Activated CD4-positive, alpha-beta memory T cell treated with anti-CD3 and anti-CD28 coated beads for 36 hours (primary cell): ENCODE results near the gene JUNB. TPM values are rescaled to one million over a fixed set of nuclear protein-coding genes. Genes with fewer than 3 reads are reported as not detected.
A peak's percentile ranks its signal among the peaks of the same experiment; 100 is the strongest.

Experiments used
- CTCF ChIA-PET: fragments of 350-600 bp; sonication (Branson Sonifier 250); formaldehyde crosslinking; loops from one replicate; lab custom pipeline; 2021; ENCODE audit warnings: antibody characterized with exemption, inconsistent platforms; lab: Charles Lee
- POLR2A ChIA-PET: fragments of 350-600 bp; sonication (Branson Sonifier 250); formaldehyde crosslinking; loops from one replicate; lab custom pipeline; 2021; ENCODE audit warnings: antibody characterized with exemption; lab: Charles Lee
- DNase-seq: peaks from one replicate; pipeline ENCODE4 v3.0.0-alpha.2; 2020
- H3K27ac Mint-ChIP-seq: one replicate; pipeline ENCODE4 v1.8.0; 2021; ENCODE audit warnings: mixed read lengths
- H3K27me3 Mint-ChIP-seq: one replicate; pipeline ENCODE4 v1.8.0; 2021; ENCODE audit warnings: mixed read lengths
- H3K36me3 Mint-ChIP-seq: one replicate; pipeline ENCODE4 v1.8.0; 2021; ENCODE audit warnings: mixed read lengths
- H3K4me1 Mint-ChIP-seq: one replicate; pipeline ENCODE4 v1.8.0; 2021; ENCODE audit warnings: low read depth, mixed read lengths
- H3K4me3 Mint-ChIP-seq: one replicate; pipeline ENCODE4 v1.8.0; 2021; ENCODE audit warnings: mild to moderate bottlenecking, mixed read lengths
- H3K9me3 Mint-ChIP-seq: one replicate; pipeline ENCODE4 v1.8.0; 2021; ENCODE audit warnings: mixed read lengths
- intact Hi-C: fragments of 100-400 bp; cut with micrococcal nuclease; formaldehyde crosslinking; loops from one replicate; pipeline ENCODE4 v1.15.1; 2023
- total RNA-seq, 2 experiments: library from RNA; stranded (reverse); gene quantifications; one replicate each; pipeline ENCODE4 v1.2.3, GENCODE V29; 2021

The JUNB gene
- total RNA-seq, 2 experiments from 2014 or later: 409 to 411 TPM

GRCh38 chr19:12783849-12784393 lies 7.4 kb upstream of the JUNB start:
- DNase-seq: peak; percentile 64
- Mint-ChIP-seq H3K4me3 (no peak overlapping the region), H3K36me3 (no peaks in the 10 kb centered on the region), H3K9me3 (no peaks in the 10 kb centered on the region), H3K4me1 (peaks cover 29% of the 10 kb centered on the region), H3K27me3 (no peaks in the 10 kb centered on the region), H3K27ac (no peak overlapping the region)
- POLR2A ChIA-PET: interaction anchor here (2.0 to 3.5 kb wide), 2 partner anchors 8 to 11 kb away, joined by 18 to 87 read pairs; partner anchors contain the start of gene JUNB
- CTCF ChIA-PET: interaction anchor here (1.0 to 3.4 kb wide), 2 partner anchors 12 to 101 kb away, joined by 4 to 32 read pairs; no protein-coding TSS in a partner anchor
- intact Hi-C loops: no loop called here

- ChIA-PET CTCF (no interaction called here), POLR2A (no interaction called here)
- Mint-ChIP-seq H3K27me3 (no peaks in the 10 kb centered on the region), H3K27ac (no peak overlapping the region), H3K9me3 (no peaks in the 10 kb centered on the region), H3K4me3 (no peak overlapping the region), H3K36me3 (peaks cover 2% of the 10 kb centered on the region), H3K4me1 (peaks cover 23% of the 10 kb centered on the region)
- intact Hi-C loops: no loop called here
- DNase-seq: peak; percentile 57
Observed at GRCh38 chr19:12784394-12784870, 6.9 kb upstream of the JUNB start.

- ChIA-PET CTCF (interaction anchor here (5.0 kb wide), 1 partner anchor 7 kb away, joined by 41 read pairs; no protein-coding TSS in a partner anchor), POLR2A (no interaction called here)
- peak; percentile 58 for DNase-seq
- intact Hi-C loops: no loop called here
- no peak overlapping the region for H3K27ac Mint-ChIP-seq
- H3K4me3 Mint-ChIP-seq: no peak overlapping the region
- H3K4me1 Mint-ChIP-seq: peaks cover 22% of the 10 kb centered on the region
- no peaks in the 10 kb centered on the region for H3K9me3 Mint-ChIP-seq
- H3K27me3 Mint-ChIP-seq: no peaks in the 10 kb centered on the region
- H3K36me3 Mint-ChIP-seq: peaks cover 2% of the 10 kb centered on the region
Observed at GRCh38 chr19:12784871-12785430, 6.3 kb upstream of the JUNB start.

GRCh38 chr19:12785431-12786031 lies 5.8 kb upstream of the JUNB start:
- POLR2A ChIA-PET: no interaction called here
- no peak overlapping the region for H3K27ac Mint-ChIP-seq

GRCh38 chr19:12786141-12786870 lies 5.0 kb upstream of the JUNB start:
- H3K27me3 Mint-ChIP-seq: no peaks in the 10 kb centered on the region
- intact Hi-C loops: no loop called here
- POLR2A ChIA-PET: interaction anchor here (3.4 kb wide), 1 partner anchor 9 kb away, joined by 26 read pairs; no protein-coding TSS in a partner anchor

More at GRCh38 chr19:12785431-12786031, 5.8 kb upstream of the JUNB start:
- CTCF ChIA-PET: interaction anchor here (2.1 to 5.0 kb wide), 2 partner anchors 8 to 19 kb away, joined by 6 to 41 read pairs; no protein-coding TSS in a partner anchor
- H3K4me3 Mint-ChIP-seq: no peak overlapping the region
- intact Hi-C loops: no loop called here
- no peak for DNase-seq
- peaks cover 2% of the 10 kb centered on the region for H3K36me3 Mint-ChIP-seq
- peaks cover 19% of the 10 kb centered on the region for H3K4me1 Mint-ChIP-seq
- H3K27me3 Mint-ChIP-seq: no peaks in the 10 kb centered on the region
- no peaks in the 10 kb centered on the region for H3K9me3 Mint-ChIP-seq

GRCh38 chr19:12786952-12787351 lies 4.3 kb upstream of the JUNB start:
- CTCF ChIA-PET: interaction anchor here (2.1 to 5.0 kb wide), 2 partner anchors 9 to 21 kb away, joined by 6 to 41 read pairs; no protein-coding TSS in a partner anchor
- POLR2A ChIA-PET: interaction anchor here (3.4 kb wide), 1 partner anchor 9 kb away, joined by 26 read pairs; no protein-coding TSS in a partner anchor
- no peak for DNase-seq
- no peak overlapping the region for H3K4me3 Mint-ChIP-seq
- peaks cover 14% of the 10 kb centered on the region for H3K4me1 Mint-ChIP-seq
- H3K27ac Mint-ChIP-seq: peak overlapping the region; percentile 96
- H3K9me3 Mint-ChIP-seq: no peaks in the 10 kb centered on the region
- no peaks in the 10 kb centered on the region for H3K27me3 Mint-ChIP-seq
- peaks cover 9% of the 10 kb centered on the region for H3K36me3 Mint-ChIP-seq
- intact Hi-C loops: no loop called here

More at GRCh38 chr19:12786141-12786870, 5.0 kb upstream of the JUNB start:
- Mint-ChIP-seq H3K4me3 (no peak overlapping the region), H3K9me3 (no peaks in the 10 kb centered on the region), H3K36me3 (peaks cover 4% of the 10 kb centered on the region), H3K4me1 (peaks cover 19% of the 10 kb centered on the region), H3K27ac (peak overlapping the region; percentile 96)
- CTCF ChIA-PET: interaction anchor here (2.1 to 5.0 kb wide), 2 partner anchors 9 to 20 kb away, joined by 6 to 41 read pairs; no protein-coding TSS in a partner anchor
- no peak for DNase-seq

GRCh38 chr19:12787458-12787857 lies 3.8 kb upstream of the JUNB start:
- peaks cover 13% of the 10 kb centered on the region for H3K36me3 Mint-ChIP-seq
- peaks cover 10% of the 10 kb centered on the region for H3K4me1 Mint-ChIP-seq
- intact Hi-C loops: no loop called here
- CTCF ChIA-PET: interaction anchor here (0.7 to 5.0 kb wide), 3 partner anchors 9 to 21 kb away, joined by 3 to 41 read pairs (median 6); no protein-coding TSS in a partner anchor
- H3K4me3 Mint-ChIP-seq: no peak overlapping the region
- DNase-seq: no peak
- peak overlapping the region; percentile 96 for H3K27ac Mint-ChIP-seq
- no peaks in the 10 kb centered on the region for H3K9me3 Mint-ChIP-seq
- H3K27me3 Mint-ChIP-seq: no peaks in the 10 kb centered on the region
- POLR2A ChIA-PET: interaction anchor here (3.4 kb wide), 1 partner anchor 10 kb away, joined by 26 read pairs; no protein-coding TSS in a partner anchor

GRCh38 chr19:12788042-12788681 lies 3.1 kb upstream of the JUNB start:
- no peak for DNase-seq
- peaks cover 10% of the 10 kb centered on the region for H3K4me1 Mint-ChIP-seq
- intact Hi-C loops: no loop called here
- ChIA-PET CTCF (interaction anchor here (0.7 to 5.0 kb wide), 7 partner anchors 8 to 31 kb away, joined by 3 to 41 read pairs (median 5); partner anchors contain the start of gene RNASEH2A), POLR2A (interaction anchor here (1.2 to 3.4 kb wide), 3 partner anchors 11 to 364 kb away, joined by 4 to 26 read pairs (median 4); no protein-coding TSS in a partner anchor)
- no peaks in the 10 kb centered on the region for H3K9me3 Mint-ChIP-seq
- H3K27ac Mint-ChIP-seq: peak overlapping the region; percentile 96
- H3K4me3 Mint-ChIP-seq: peak overlapping the region; percentile 94
- H3K27me3 Mint-ChIP-seq: no peaks in the 10 kb centered on the region
- peaks cover 20% of the 10 kb centered on the region for H3K36me3 Mint-ChIP-seq

- Mint-ChIP-seq H3K27ac (peak overlapping the region; percentile 96), H3K27me3 (no peaks in the 10 kb centered on the region), H3K9me3 (no peaks in the 10 kb centered on the region), H3K4me3 (peak overlapping the region; percentile 94), H3K36me3 (peaks cover 23% of the 10 kb centered on the region), H3K4me1 (peaks cover 10% of the 10 kb centered on the region)
- POLR2A ChIA-PET: interaction anchor here (0.8 to 3.4 kb wide), 4 partner anchors 11 to 364 kb away, joined by 4 to 26 read pairs (median 5); partner anchors contain the start of gene TNPO2
- intact Hi-C loops: no loop called here
- peak; percentile 77 for DNase-seq
- CTCF ChIA-PET: interaction anchor here (0.9 to 5.0 kb wide), 5 partner anchors 11 to 31 kb away, joined by 3 to 41 read pairs (median 5); partner anchors contain the start of gene RNASEH2A
Observed at GRCh38 chr19:12788682-12789097, 2.6 kb upstream of the JUNB start.

GRCh38 chr19:12789098-12789903 lies 2.0 kb upstream of the JUNB start:
- POLR2A ChIA-PET: interaction anchor here (0.8 to 3.4 kb wide), 4 partner anchors 12 to 363 kb away, joined by 4 to 26 read pairs (median 5); partner anchors contain the start of gene TNPO2
- Mint-ChIP-seq H3K27me3 (no peaks in the 10 kb centered on the region), H3K4me3 (peak overlapping the region; percentile 94), H3K36me3 (peaks cover 26% of the 10 kb centered on the region), H3K27ac (peak overlapping the region; percentile 99), H3K4me1 (peaks cover 14% of the 10 kb centered on the region), H3K9me3 (no peaks in the 10 kb centered on the region)
- CTCF ChIA-PET: interaction anchor here (0.9 to 5.0 kb wide), 5 partner anchors 12 to 32 kb away, joined by 3 to 41 read pairs (median 5); partner anchors contain the start of gene RNASEH2A
- intact Hi-C loops: no loop called here
- DNase-seq: peak; percentile 64
